C4-2B (cell line): ENCODE results near the gene OR13J1.

ENCODE experiments used
- H3K27ac ChIP-seq: fragments of 450-650 bp; 2 replicates; pipeline ENCODE4 v1.5.1; 2017
- ZFX ChIP-seq: fragments of 450-650 bp; IDR thresholded peaks from 2 replicates; pipeline ENCODE4 v1.6.1; 2017
- TF ChIP-seq, protein P1 (sequence below): fragments of 450-650 bp; conservative IDR thresholded peaks from 2 replicates; pipeline ENCODE4 v1.5.1; 2017; ENCODE audit warnings: mild to moderate bottlenecking

The OR13J1 gene

DNA sequence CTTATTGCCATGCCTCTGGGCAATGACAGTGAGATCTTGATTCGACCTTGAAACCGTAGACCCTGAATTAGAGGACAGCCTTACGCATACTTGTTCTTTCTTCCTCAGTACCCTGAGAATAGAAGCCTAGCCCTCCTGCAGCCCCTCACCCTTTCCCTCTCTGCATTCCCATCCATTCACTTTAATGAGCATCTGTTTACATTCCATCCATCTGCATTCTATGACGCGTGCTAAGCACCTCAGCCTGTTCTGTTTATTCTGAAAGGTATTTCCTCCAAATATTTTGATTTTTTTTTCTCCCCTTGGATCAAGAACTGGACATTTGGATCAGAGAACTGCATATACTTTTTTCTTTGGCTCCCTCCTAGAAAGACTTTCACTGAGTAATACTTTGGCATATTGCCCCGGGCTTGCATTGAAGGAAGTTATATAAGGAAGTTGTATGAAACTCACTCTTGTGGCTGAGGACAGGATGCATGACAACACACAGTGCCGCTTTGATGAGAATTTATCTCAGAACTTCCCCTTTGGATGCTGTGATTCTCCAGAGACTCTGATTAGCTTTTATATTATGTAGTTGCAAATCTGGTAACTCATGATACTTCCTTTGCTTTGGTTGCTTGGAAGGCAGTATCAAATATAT is 25.5 kb downstream of the OR13J1 start:
- TF ChIP-seq ZFX: no peak
- TF ChIP-seq, protein P1, sequence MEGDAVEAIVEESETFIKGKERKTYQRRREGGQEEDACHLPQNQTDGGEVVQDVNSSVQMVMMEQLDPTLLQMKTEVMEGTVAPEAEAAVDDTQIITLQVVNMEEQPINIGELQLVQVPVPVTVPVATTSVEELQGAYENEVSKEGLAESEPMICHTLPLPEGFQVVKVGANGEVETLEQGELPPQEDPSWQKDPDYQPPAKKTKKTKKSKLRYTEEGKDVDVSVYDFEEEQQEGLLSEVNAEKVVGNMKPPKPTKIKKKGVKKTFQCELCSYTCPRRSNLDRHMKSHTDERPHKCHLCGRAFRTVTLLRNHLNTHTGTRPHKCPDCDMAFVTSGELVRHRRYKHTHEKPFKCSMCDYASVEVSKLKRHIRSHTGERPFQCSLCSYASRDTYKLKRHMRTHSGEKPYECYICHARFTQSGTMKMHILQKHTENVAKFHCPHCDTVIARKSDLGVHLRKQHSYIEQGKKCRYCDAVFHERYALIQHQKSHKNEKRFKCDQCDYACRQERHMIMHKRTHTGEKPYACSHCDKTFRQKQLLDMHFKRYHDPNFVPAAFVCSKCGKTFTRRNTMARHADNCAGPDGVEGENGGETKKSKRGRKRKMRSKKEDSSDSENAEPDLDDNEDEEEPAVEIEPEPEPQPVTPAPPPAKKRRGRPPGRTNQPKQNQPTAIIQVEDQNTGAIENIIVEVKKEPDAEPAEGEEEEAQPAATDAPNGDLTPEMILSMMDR: no peak
- peak overlapping the region; percentile 71; the same call in 1 of the 2 replicates for H3K27ac ChIP-seq

DNA sequence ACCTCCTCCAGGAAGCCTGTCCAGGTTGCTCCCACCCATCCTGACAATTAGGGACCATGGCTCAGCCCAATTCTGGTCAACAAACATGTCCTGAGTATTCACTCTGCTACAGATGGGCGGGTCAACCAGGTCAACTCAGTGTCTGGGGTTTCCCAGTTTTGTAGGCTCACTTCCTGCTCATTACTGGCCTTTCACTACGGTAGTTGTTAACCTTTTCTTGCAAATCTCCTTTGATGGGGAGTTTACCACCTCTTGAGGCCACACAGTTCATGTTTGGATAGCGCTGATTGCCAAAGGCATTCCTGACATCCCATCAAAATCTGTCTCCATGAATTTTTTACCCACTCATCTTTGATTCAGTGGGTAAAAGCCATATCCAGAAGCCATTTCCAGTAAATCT is 27.4 kb downstream of the OR13J1 start:
- TF ChIP-seq ZFX: no peak
- TF ChIP-seq, protein P1: no peak
- peak overlapping the region; percentile 3; the same call in 1 of the 2 replicates for H3K27ac ChIP-seq

DNA sequence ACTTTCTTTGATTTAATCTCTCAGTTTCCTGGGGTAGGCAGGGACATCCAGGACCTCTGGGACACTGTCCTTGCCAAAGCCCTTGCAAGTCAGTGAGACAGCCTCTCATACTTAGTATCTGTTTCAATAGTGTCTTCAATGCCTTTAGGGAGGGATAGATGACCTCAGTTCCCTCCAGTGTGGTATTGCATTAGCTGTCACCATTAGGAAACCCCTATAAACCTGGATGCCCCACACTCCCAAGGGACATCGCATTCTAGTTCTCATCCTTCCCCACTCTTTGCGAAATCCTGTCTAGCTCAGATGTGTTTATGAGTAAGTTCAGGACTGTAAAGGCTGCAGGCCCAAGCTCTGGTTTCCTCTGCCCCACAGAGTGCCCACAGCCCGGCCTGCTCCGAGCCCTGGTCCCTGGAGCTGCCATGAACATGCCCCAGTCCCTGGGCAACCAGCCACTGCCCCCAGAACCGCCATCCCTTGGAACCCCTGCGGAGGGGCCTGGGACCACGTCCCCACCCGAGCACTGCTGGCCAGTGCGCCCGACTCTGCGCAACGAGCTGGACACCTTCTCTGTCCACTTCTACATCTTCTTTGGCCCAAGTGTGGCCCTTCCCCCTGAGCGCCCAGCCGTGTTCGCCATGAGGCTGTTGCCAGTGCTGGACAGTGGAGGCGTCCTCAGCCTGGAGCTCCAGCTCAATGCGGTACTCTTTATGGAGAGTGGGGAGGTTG is 28.0 kb downstream of the OR13J1 start:
- TF ChIP-seq, protein P1: no peak
- no peak for TF ChIP-seq ZFX
- peak overlapping the region; percentile 3; the same call in 1 of the 2 replicates for H3K27ac ChIP-seq

DNA sequence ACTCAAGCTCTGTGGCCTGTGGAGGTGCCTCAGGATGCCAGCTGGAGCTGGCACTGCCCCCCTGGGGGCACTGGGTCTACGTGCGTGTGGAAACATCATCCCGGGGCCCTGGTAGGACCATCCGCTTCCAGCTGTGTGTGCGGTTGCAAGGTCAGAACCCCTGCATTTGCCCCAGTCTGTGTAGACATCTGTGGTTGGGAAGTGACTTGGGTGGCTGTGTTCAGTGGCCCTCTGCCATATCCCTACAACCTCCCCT is 28.6 kb downstream of the OR13J1 start:
- H3K27ac ChIP-seq: no peak overlapping the region
- TF ChIP-seq, protein P1: no peak
- TF ChIP-seq ZFX: no peak

DNA sequence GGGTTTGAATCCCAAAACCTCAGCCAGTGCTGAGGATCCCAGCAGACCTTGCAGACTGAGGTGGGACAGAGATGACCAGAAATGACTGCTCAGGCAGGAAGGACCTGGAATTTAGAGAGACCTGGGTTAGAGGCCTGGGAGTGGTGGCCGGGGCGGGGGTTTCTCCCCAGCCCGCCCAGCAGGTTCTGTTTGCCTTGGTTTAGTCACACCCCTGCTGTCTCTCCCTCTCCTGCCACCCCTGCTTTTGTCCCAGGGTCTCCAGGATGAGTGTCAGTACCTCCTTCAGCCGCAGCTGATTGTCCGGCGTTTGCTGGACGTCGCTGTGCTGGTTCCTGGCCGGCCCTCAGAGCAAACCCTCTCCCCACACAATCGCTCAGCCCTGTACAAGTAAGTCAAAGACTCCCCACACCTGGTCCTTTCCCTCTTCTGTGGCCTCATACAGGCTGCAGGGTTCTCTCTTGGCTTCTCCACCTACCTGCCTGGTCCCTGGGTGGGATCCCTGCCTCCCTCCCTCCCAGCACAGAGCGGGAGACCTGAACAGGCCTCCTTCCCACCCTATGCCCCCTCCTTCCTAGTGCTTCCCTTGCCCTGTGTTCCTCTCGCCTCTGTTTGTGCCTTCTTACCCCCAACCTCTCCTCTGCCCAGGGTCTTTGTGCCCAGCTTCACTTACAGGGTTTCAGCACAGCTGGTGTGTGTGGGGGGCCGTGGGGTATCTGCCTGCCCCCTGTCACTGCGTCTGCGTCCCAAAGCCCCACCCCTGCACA is 29.1 kb downstream of the OR13J1 start:
- TF ChIP-seq, protein P1: no peak
- TF ChIP-seq ZFX: no peak
- no peak overlapping the region for H3K27ac ChIP-seq

DNA sequence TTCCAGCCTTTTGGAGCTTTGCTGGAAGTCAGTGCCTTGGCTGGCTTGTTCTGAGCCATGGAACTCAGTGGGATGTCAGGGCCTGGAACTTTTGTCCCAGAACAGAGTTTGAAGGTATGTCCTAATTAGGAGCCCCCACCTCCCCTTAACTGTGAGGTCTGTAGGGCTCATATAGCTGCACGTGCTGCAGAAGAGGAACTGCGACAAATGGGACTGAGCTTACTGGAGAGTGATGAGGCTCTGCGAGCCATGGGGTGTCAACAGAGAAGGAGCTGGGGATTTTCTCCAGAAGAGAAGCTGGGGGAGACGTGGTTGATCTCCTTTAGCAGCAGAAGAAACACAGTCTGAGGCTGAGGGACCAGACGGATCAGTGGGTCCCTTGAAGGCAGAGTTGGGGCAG is 30.3 kb downstream of the OR13J1 start:
- no peak overlapping the region for H3K27ac ChIP-seq
- TF ChIP-seq, protein P1: no peak
- no peak for TF ChIP-seq ZFX

DNA sequence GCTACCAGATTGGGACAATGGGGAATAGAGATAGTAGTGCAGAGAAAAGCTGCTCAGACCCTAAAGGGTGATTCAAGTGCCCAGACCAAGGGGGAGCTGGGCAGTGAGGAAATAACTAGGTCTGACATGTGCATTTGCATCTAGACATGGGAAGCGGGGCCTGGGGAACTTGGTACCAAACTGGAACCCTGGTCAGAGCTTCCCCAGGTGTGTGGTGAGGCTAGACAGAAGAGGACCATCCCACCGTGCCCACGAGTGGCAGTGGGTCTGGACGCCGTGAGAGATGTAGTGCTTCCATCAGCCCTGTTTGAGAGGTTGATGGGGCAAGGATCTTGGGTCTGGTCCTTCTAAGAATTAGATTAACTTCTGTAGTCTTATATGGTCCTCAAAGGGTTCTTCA is 33.6 kb downstream of the OR13J1 start:
- TF ChIP-seq ZFX: no peak
- TF ChIP-seq, protein P1: no peak

More for the DNA sequence above, 33.6 kb downstream of the OR13J1 start:
- no peak overlapping the region for H3K27ac ChIP-seq
